GM12865 (cell line): ENCODE data around the gene MGAT5B.

Experiments used
- DNase-seq: peaks from one replicate; pipeline ENCODE4 v3.0.0; 2010; ENCODE audit warnings: low read depth
- H3K4me3 ChIP-seq: 2 replicates; pipeline ENCODE4 v1.5.1; 2011; ENCODE audit warnings: mild to moderate bottlenecking, low read depth, low read length, control low read depth
- TF ChIP-seq, protein P1 (sequence below): IDR thresholded peaks from 2 replicates; pipeline ENCODE4 v1.5.1; 2011; ENCODE audit warnings: low read length, control low read depth, low read depth, inconsistent platforms; ENCODE audit not compliant: insufficient read depth; ENCODE audit errors: missing control alignments

Gene MGAT5B

DNA sequence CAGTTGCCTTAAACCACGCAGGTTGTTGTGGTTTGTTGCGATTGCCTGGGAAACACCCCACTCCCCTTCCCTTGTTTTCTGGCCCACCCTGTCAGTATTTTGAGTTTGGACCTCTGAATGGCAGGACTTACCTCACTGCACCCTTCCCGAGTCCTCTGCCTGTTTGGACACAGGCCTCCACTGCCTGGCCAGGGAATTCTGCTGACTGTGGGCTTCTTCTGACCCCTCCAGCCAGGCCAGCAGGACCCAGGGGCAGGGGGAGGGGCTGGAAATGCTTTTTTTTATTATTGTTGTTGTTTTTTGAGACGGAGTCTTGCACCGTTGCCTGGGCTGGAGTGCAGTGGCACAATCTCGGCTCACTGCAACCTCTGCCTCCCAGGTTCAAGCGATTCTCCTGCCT lies 4.2 kb upstream of the MGAT5B start:
- TF ChIP-seq, protein P1, sequence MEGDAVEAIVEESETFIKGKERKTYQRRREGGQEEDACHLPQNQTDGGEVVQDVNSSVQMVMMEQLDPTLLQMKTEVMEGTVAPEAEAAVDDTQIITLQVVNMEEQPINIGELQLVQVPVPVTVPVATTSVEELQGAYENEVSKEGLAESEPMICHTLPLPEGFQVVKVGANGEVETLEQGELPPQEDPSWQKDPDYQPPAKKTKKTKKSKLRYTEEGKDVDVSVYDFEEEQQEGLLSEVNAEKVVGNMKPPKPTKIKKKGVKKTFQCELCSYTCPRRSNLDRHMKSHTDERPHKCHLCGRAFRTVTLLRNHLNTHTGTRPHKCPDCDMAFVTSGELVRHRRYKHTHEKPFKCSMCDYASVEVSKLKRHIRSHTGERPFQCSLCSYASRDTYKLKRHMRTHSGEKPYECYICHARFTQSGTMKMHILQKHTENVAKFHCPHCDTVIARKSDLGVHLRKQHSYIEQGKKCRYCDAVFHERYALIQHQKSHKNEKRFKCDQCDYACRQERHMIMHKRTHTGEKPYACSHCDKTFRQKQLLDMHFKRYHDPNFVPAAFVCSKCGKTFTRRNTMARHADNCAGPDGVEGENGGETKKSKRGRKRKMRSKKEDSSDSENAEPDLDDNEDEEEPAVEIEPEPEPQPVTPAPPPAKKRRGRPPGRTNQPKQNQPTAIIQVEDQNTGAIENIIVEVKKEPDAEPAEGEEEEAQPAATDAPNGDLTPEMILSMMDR, result no peak
- no peak for DNase-seq
- H3K4me3 ChIP-seq, result no peak overlapping the region

DNA sequence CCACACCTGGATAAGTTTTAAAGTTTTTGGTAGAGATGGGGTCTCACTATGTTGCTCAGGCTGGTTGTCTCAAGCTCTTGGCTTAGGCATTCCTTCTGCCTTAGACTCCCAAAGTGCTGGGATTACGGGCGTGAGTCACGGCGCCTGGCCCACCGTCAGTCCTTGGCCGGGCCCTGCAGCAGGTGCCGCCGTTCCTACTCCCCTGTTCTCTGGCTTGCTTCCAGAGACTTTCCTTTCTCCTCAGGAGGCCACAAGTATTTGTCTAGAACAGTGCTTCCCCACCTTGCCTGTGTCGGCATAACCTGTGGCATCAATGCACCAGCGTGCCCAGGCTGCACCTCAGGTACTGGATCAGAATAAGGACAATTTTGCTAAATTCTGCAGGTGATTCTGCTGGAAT lies 3.0 kb upstream of the MGAT5B start:
- no peak for DNase-seq
- no peak overlapping the region for H3K4me3 ChIP-seq
- TF ChIP-seq, protein P1, result no peak

DNA sequence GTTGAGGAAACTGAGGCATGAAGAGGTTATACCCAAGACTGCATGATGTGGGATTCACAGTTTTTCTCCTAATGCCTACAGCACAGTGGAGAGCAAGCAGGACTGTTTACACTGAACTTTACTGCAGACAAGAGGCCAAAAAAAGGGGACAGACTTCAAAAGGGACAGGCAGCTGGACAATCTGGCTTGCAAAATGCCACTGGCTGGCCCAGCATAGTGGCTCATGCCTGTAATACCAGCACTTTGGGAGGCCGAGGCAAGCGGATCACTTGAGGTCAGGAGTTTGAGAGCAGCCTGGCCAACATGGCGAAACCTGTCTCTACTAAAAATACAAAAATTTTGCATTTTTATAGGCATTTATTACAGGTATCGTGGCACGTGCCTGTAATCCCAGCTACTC lies 2.0 kb upstream of the MGAT5B start:
- TF ChIP-seq, protein P1, result no peak
- no peak overlapping the region for H3K4me3 ChIP-seq
- no peak for DNase-seq

DNA sequence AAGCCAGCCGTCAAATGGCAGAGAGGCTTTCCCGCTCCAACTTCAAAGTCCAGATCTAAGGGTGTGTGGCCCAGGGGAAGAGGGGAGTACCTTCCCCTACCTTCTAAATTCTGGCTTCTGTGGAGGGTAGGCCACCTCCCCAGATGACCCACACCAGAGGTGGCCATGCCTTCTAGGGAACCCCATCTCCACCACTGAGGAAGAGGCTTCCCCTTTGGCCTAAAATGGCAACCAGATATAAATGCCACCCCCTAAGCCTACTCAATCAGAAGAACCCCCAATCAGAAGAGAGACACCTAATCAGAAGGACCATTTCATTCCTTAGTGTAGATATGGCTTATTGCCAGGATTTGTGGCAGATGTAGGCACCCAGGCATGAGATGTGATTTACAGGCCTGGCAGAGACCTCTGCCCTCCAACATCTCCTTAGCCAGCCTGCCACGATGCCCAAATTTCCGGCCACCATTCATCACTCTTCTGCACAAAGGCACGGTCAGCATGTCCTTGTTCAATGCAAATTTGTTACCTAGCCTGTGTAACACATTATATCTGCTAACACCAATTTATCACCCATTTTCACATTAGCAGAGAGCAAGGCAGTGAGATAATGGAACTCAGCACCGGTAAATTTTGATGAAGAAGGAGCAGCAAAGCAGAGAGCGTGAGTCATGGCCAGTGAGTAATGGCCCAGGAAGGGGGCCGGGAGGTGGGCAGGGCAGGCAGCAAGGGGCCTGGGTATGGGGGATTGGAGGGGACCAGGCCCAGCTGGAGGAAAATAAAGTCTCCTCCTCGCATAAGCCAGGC lies 1.2 kb upstream of the MGAT5B start:
- no peak overlapping the region for H3K4me3 ChIP-seq
- no peak for DNase-seq
- TF ChIP-seq, protein P1, result no peak

DNA sequence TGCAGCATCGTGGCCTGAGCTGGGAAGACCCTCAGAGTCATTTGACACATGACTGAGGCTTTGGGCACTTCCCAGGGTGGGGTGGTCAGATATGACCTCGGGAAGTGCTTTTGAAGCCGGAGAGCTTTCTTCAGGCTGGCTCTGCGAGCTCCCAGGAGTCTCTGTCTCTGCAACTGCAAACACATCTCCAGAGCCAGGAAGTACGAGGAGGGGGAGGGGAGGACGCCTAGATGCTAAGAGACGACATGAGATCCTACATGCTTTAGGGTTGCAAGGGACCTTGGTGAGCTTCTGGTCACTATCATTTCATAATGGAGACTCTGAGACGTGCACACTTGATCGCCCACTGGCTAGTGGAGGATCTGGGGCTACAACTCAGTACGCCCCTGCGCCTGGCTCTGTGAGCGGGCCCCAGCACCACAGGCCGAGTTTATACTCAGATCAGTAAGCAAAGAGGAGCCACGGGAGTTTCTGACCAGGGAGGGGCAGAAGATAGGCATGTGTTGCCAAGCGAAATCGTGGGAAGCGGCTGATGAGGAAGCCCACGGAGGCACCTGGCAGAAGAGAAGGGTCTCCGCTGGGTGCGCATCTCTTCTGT lies 527 bp upstream of the MGAT5B start:
- TF ChIP-seq, protein P1, result no peak
- H3K4me3 ChIP-seq, result no peak overlapping the region
- DNase-seq, result no peak

DNA sequence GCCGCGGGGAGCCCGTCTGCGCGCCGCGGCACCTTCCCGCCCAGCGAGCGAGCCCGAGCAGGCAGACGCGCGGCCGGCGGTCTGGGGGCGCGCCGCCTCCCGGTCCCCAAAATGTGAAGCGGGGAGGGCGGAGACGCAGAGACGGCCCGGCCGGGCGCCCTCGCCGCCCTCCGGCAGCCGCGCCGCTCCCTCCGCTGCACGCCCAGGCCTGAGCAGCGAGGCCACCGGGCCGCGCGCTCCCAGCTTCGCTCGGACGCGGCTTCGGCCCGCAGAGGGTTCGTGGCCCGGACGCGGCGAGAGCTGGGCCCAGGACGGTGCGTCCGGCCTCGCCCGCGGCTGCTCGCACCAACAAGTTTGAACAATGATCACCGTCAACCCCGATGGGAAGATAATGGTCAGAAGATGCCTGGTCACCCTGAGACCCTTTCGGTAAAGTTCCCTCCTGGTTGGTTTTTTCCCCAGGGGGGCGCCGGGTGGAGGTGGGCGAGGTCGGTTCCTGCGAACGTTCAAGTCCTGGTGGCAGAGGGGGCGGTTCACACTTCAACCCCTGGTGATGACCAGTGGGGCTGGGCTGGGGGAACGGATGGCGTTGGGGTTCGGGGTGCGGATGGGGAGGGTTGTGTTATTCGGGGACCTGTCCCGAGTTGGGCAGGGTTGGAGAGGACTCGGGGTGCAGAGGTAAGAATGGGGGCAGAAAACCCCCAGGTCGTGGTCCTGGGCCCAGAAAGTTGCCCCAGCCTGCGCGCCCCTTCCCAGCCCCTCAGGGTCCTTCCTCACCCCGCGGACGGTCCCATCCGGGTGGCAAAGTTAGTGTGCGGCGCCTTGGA lies 678 bp downstream of the MGAT5B start:
- no peak for DNase-seq
- TF ChIP-seq, protein P1, result no peak
- no peak overlapping the region for H3K4me3 ChIP-seq
